BLaER1 (cell line): Measurements from ENCODE around the gene CDH4.

ENCODE experiments used
- H3K27ac ChIP-seq: shearing (Covaris generic); formaldehyde crosslinking; 2 replicates; pipeline ENCODE4 v1.8.1; 2022
- H3K27me3 ChIP-seq: shearing (Covaris generic); formaldehyde crosslinking; 2 replicates; pipeline ENCODE4 v1.8.1; 2022
- H3K36me3 ChIP-seq: shearing (Covaris generic); formaldehyde crosslinking; 2 replicates; pipeline ENCODE4 v1.8.1; 2022
- H3K4me1 ChIP-seq: shearing (Covaris generic); formaldehyde crosslinking; 2 replicates; pipeline ENCODE4 v1.8.1; 2022
- H3K4me2 ChIP-seq: shearing (Covaris generic); formaldehyde crosslinking; 2 replicates; pipeline ENCODE4 v1.8.1; 2022
- H3K4me3 ChIP-seq: shearing (Covaris generic); formaldehyde crosslinking; 2 replicates; pipeline ENCODE4 v1.8.1; 2022
- H3K9ac ChIP-seq: shearing (Covaris generic); formaldehyde crosslinking; 2 replicates; pipeline ENCODE4 v1.8.1; 2022
- H3K9me3 ChIP-seq: shearing (Covaris generic); formaldehyde crosslinking; 2 replicates; pipeline ENCODE4 v1.8.1; 2022
- H4K20me1 ChIP-seq: shearing (Covaris generic); formaldehyde crosslinking; 2 replicates; pipeline ENCODE4 v1.8.1; 2022
- Cebpa-rat ChIP-seq: shearing (Covaris generic); IDR thresholded peaks from 2 replicates; pipeline ENCODE4 v1.8.1; 2022

Gene CDH4

GRCh38 chr20:61958773-61959700 lies 707.0 kb downstream of the CDH4 start:
- Histone ChIP-seq H3K4me3 (no peak overlapping the region), H4K20me1 (no peaks in the 10 kb centered on the region; the same call in 1 of the 2 replicates), H3K27me3 (no peaks in the 10 kb centered on the region), H3K4me1 (no peaks in the 10 kb centered on the region), H3K27ac (no peak overlapping the region), H3K9me3 (no peaks in the 10 kb centered on the region), H3K36me3 (no peaks in the 10 kb centered on the region), H3K4me2 (no peak overlapping the region), H3K9ac (no peak overlapping the region)
- TF ChIP-seq Cebpa-rat, result no peak

- Histone ChIP-seq H3K27me3 (0 out of 2 replicates have a peak, but pooled peaks cover 8% of the 10 kb centered on the region), H4K20me1 (no peaks in the 10 kb centered on the region)
These were observed 708.8 kb downstream of the CDH4 start for GRCh38 chr20:61960836-61961235.

DNA sequence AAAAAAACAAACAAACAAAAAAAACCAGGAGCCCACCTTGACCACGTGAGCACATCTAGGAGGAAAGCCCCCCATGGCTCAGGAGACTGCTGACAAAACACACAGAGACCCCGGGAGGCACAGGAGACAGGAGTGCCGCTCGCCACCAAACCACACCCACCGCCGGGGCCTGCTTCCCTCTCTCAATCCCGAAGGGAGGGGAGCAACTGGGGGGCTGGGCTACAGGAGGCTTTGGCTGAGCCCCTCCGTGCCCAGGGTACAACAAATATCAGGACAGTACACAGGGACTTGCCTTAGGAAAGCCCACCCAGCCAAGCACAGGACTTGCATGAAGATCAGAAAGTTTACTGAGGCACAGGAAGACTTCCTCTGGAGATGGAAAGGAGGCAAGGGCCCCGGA lies 711.1 kb downstream of the CDH4 start:
- H3K9me3 ChIP-seq, result no peaks in the 10 kb centered on the region
- no peak for TF ChIP-seq Cebpa-rat
- no peaks in the 10 kb centered on the region for H3K36me3 ChIP-seq
- H3K27ac ChIP-seq, result no peak overlapping the region
- no peak overlapping the region for H3K4me2 ChIP-seq
- H3K4me1 ChIP-seq, result no peaks in the 10 kb centered on the region
- no peak overlapping the region for H3K9ac ChIP-seq
- no peak overlapping the region for H3K4me3 ChIP-seq
- 0 out of 2 replicates have a peak, but pooled peaks cover 2% of the 10 kb centered on the region for H4K20me1 ChIP-seq
- 0 out of 2 replicates have a peak, but pooled peaks cover 8% of the 10 kb centered on the region for H3K27me3 ChIP-seq

More at GRCh38 chr20:61960836-61961235, 708.8 kb downstream of the CDH4 start:
- Histone ChIP-seq H3K9ac (no peak overlapping the region), H3K4me2 (no peak overlapping the region), H3K36me3 (no peaks in the 10 kb centered on the region), H3K27ac (no peak overlapping the region), H3K4me1 (no peaks in the 10 kb centered on the region), H3K9me3 (no peaks in the 10 kb centered on the region), H3K4me3 (no peak overlapping the region)
- no peak for TF ChIP-seq Cebpa-rat

DNA sequence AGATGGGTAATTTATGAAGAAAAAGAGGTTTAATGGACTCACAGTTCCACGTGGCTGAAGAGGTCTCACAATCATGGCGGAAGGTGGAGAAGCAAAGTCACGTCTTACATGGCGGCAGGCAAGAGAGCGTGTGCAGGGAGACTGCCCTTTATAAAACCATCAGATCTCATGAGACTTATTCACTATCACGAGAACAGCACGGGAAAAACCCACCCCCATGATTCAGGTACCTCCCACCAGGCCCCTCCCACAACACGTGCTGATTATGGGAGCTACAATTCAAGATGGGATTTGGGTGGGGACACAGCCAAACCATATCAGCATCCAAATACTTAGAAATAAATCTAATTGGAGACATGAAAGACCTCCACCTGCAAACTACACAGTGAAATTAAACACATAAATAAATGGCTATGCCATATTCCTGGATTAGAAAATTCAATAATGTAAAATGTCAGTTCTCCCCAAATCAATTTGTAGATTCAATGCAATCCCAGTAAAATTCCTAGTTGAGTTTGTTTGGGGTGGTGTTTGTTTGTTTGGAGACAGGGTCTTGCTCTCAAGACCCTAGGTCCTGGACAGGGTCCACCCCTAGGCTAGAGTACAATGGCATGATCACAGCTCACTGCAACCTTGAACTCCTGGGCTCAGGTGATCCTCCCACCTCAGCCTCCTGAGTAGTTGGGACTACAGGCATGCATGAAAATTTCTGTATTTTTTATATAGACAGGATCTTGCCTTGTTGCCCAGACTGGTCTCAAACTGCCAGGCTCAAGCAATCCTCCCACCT lies 712.0 kb downstream of the CDH4 start:
- Histone ChIP-seq H3K27me3 (0 out of 2 replicates have a peak, but pooled peaks cover 8% of the 10 kb centered on the region), H3K4me1 (no peaks in the 10 kb centered on the region), H3K4me2 (no peak overlapping the region), H3K9me3 (no peaks in the 10 kb centered on the region), H3K9ac (no peak overlapping the region), H4K20me1 (peaks cover 6% of the 10 kb centered on the region; the same call in 1 of the 2 replicates), H3K36me3 (no peaks in the 10 kb centered on the region), H3K4me3 (no peak overlapping the region), H3K27ac (no peak overlapping the region)
- no peak for TF ChIP-seq Cebpa-rat

DNA sequence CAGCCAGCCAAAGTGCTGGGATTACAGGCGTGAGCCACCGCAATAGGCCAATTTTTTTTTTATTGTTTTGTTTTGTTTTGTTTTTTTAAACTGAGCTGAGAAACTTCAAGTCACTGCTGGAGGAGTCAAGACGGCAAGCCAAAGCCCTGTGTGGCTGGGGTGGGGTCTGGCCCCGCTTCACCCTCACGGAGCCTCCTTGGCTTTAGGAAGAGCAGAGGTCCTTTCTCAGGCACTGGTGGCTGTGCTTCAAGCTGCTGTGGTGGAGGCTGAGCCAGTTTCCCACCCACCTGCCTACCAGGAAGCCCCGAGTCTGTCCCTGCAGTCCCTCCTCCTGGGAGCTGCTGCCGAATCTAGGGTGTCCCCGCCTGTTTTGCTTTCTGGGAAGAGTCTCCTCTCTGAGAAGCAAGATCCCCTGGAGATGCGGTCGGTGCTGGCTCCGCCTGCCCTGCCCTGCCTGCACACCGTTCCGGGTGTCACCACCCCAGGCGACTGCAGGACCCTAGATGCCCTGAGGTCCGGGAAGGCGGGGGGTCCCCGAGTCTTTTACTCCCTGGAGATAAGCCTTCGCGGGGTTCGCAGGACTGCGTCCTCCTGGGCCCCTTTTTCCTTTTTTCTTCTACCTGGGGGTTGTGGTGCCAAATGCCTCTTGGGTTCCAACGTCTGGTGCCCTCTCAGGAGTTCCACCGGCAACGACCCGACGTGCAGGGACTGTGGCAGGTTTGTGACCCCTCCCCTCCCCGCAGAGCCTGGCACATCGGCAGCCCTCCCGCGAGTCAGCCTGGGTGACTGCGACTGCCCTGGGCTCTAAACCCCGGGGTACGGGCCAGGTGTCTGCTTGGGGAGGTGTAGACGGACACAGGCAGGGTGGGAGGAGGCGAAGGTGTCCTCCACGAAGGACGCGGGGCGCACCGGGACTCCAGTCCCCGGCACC lies 712.9 kb downstream of the CDH4 start:
- H3K4me3 ChIP-seq, result no peak overlapping the region
- H3K4me2 ChIP-seq, result no peak overlapping the region
- no peak for TF ChIP-seq Cebpa-rat
- H3K36me3 ChIP-seq, result no peaks in the 10 kb centered on the region
- no peak overlapping the region for H3K9ac ChIP-seq
- no peaks in the 10 kb centered on the region for H3K4me1 ChIP-seq
- 0 out of 2 replicates have a peak, but pooled peaks cover 8% of the 10 kb centered on the region for H3K27me3 ChIP-seq
- H4K20me1 ChIP-seq, result peaks cover 6% of the 10 kb centered on the region; the same call in 1 of the 2 replicates
- no peaks in the 10 kb centered on the region for H3K9me3 ChIP-seq
- no peak overlapping the region for H3K27ac ChIP-seq

DNA sequence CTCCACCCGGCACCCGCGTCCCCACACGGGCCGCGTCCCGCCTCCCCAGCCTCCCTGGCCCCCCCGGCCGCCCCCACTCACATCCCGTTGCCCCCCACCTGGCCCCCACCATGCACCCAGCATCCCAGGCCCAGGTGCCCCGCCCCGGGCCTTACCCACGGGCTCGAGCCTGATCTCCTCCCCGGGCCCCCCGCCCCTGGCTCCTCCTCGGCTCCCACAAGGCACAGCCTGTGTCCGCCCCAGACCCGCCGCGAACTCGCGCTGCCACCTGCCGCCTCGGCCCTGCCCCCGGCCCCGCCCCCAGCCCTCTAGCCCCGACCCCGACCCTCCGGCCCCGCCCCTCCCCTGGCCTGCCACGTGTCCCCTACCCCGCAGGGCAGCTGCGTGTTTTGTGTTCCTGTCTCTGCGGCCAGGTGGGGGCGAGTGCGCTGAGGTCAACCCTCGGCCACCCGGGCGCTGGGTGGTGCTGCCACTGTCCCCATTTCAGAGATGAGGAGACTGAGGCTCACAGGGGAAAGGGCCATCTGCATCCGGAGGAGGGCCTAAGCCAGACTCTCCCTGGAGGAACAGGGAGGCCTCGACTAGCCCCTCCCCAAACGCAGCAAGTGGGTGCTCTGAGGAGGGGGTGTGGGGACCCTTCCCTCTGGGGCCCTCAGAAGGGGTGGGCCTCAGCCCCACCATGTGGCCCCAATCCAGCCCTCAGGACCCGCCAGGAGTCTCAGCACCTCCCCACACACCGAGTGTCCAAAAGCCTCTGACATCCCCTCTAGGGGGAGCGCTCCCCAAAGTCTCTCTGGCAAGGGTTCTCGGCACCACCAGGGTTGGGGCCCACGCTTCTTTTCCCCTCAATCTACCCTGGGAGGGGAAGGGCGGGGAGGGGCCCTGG lies 713.8 kb downstream of the CDH4 start:
- Histone ChIP-seq H3K9me3 (no peaks in the 10 kb centered on the region), H3K27ac (no peak overlapping the region), H4K20me1 (peaks cover 6% of the 10 kb centered on the region; the same call in 1 of the 2 replicates), H3K36me3 (no peaks in the 10 kb centered on the region), H3K27me3 (0 out of 2 replicates have a peak, but pooled peaks cover 8% of the 10 kb centered on the region), H3K4me3 (no peak overlapping the region), H3K4me1 (no peaks in the 10 kb centered on the region), H3K4me2 (no peak overlapping the region), H3K9ac (no peak overlapping the region)
- no peak for TF ChIP-seq Cebpa-rat

- Histone ChIP-seq H3K9me3 (no peaks in the 10 kb centered on the region), H4K20me1 (peaks cover 6% of the 10 kb centered on the region; the same call in 1 of the 2 replicates), H3K36me3 (0 out of 2 replicates have a peak, but pooled peaks cover 2% of the 10 kb centered on the region), H3K9ac (no peak overlapping the region), H3K4me3 (no peak overlapping the region), H3K27ac (no peak overlapping the region), H3K4me2 (no peak overlapping the region), H3K4me1 (no peaks in the 10 kb centered on the region), H3K27me3 (0 out of 2 replicates have a peak, but pooled peaks cover 8% of the 10 kb centered on the region)
- TF ChIP-seq Cebpa-rat, result no peak
These were observed 714.6 kb downstream of the CDH4 start for GRCh38 chr20:61966492-61967244.

GRCh38 chr20:61967300-61967699 lies 715.2 kb downstream of the CDH4 start:
- Histone ChIP-seq H3K9ac (no peak overlapping the region), H3K4me2 (no peak overlapping the region), H3K27ac (no peak overlapping the region), H3K27me3 (0 out of 2 replicates have a peak, but pooled peaks cover 8% of the 10 kb centered on the region), H4K20me1 (peaks cover 6% of the 10 kb centered on the region; the same call in 1 of the 2 replicates), H3K36me3 (peaks cover 8% of the 10 kb centered on the region), H3K9me3 (no peaks in the 10 kb centered on the region), H3K4me3 (no peak overlapping the region), H3K4me1 (no peaks in the 10 kb centered on the region)
- no peak for TF ChIP-seq Cebpa-rat
